ENCODE data around the gene PRPF8.
"Not testable (repeated sequence)": the region's sequence is repeated elsewhere in the genome, so short reads cannot be mapped to it uniquely, and the experiment has no call there.

Gene PRPF8

GRCh38 chr17:1693339-1693738, 8.7 kb upstream of the PRPF8 start:
- no peak for DNase-seq

- no peak for DNase-seq
Observed at GRCh38 chr17:1690544-1691221, 6.0 kb upstream of the PRPF8 start.

- DNase-seq: not testable (repeated sequence)
Observed at GRCh38 chr17:1688405-1688804, 3.7 kb upstream of the PRPF8 start.

GRCh38 chr17:1686086-1686485, 1.4 kb upstream of the PRPF8 start:
- no peak for DNase-seq

GRCh38 chr17:1683459-1683858, 1.2 kb downstream of the PRPF8 start:
- DNase-seq: no peak

GRCh38 chr17:1676401-1676800, 8.3 kb downstream of the PRPF8 start:
- no peak for DNase-seq

- DNase-seq: no peak
Observed at GRCh38 chr17:1673041-1673785, 11.5 kb downstream of the PRPF8 start.

- DNase-seq: not testable (repeated sequence)
Observed at GRCh38 chr17:1663934-1664333, 20.7 kb downstream of the PRPF8 start.

- no peak for DNase-seq
Observed at GRCh38 chr17:1661045-1661444, 23.6 kb downstream of the PRPF8 start.

- DNase-seq: no peak
Observed at GRCh38 chr17:1658100-1658499, 26.6 kb downstream of the PRPF8 start.

- DNase-seq: no peak
Observed at GRCh38 chr17:1653735-1654134, 30.9 kb downstream of the PRPF8 start.

GRCh38 chr17:1652794-1653193, 31.9 kb downstream of the PRPF8 start:
- not testable (repeated sequence) for DNase-seq

- no peak for DNase-seq
Observed at GRCh38 chr17:1651559-1651844, 33.2 kb downstream of the PRPF8 start.

GRCh38 chr17:1650731-1651558, 33.7 kb downstream of the PRPF8 start:
- DNase-seq: no peak

GRCh38 chr17:1649844-1650501, 34.7 kb downstream of the PRPF8 start, which contains the start of gene RILP:
Gene RILP, minus strand, starts transcription at chr17:1649866. Its CDS starts 62 bp downstream, at chr17:1649804.
- peak; percentile 55 for DNase-seq

GRCh38 chr17:1648963-1649843, 35.5 kb downstream of the PRPF8 start:
- DNase-seq: peak; percentile 98

- peak; percentile 89 for DNase-seq
Observed at GRCh38 chr17:1648173-1648962, 36.3 kb downstream of the PRPF8 start.

- no peak for DNase-seq
Observed at GRCh38 chr17:1647802-1648171, 36.9 kb downstream of the PRPF8 start.

- no peak for DNase-seq
Observed at GRCh38 chr17:1646199-1646875, 38.3 kb downstream of the PRPF8 start.

All from right kidney (tissue), 1 donor.